Measurements from ENCODE around the gene CARHSP1.

DNA sequence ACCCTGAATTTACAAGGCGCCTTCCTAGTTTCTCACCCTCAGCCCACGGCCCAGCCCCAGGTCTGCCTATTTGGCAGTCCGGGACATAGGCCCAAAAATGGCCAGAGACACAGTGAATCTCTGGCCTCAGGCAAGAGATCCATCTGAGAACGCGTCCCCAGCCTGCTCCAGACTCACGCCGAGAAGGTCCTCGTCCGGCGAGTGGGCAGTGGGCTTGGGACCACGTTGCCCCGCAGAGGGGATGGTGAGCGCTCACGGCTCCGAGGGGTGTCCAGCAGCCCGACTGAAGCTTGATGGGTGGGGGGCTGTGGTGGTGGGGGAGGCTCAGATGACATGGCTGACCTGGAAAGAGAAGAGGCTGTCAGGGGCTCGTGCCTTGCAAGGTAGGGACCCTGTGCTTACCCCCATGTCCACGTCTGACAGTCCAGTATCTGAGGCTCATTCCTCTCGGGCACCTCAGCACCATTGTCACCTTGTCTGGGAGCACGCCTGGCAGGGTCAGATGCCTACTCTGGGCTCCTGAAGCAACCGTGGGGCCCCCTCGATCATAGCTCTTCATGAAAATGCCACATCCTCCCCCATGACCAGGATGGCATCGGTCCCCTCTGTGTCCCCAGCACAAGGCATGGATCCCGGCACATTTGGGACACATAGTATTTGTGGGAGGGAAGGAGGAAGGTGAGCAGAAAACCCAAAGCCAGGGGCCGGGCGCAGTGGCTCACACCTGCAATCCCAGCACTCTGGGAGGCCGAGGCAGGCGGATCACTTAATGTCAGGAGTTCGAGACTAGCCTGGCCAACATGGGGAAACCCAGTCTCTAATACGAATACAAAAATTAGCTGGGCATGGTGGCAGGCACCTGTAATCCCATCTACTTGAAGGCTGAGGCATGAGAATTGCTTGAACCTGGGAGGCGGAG, 9.6 kb downstream of the CARHSP1 start:
- no peak for TF ChIP-seq EP300 (IDR thresholded peaks at IDR 0.05; ENCODE audit: borderline replicate concordance in 1 of 2, low read depth in 1 of 2, low read length in 1 of 2)
- no peak for TF ChIP-seq NFIC (IDR thresholded peaks at IDR 0.05; ENCODE audit: borderline replicate concordance)
- TF ChIP-seq CTCF (IDR thresholded peaks at IDR 0.05), result no peak
- no peak for TF ChIP-seq RAD21 (IDR thresholded peaks at IDR 0.05; ENCODE audit: low read length)
- TF ChIP-seq TAF1 (IDR thresholded peaks at IDR 0.05; ENCODE audit: borderline replicate concordance, low read depth, low read length), result no peak
- no peak for TF ChIP-seq RFX5 (IDR thresholded peaks at IDR 0.05; ENCODE audit: low read length)
- TF ChIP-seq FOXM1 (IDR thresholded peaks at IDR 0.05; ENCODE audit: low read depth), result no peak
- TF ChIP-seq MXI1 (IDR thresholded peaks at IDR 0.05; ENCODE audit: low read depth, low read length), result no peak
- TF ChIP-seq USF2 (IDR thresholded peaks at IDR 0.05; ENCODE audit: borderline replicate concordance, low read depth, low read length), result no peak
- TF ChIP-seq CHD2 (IDR thresholded peaks at IDR 0.05; ENCODE audit: low read length, partially characterized antibody), result no peak
- TF ChIP-seq REST (IDR thresholded peaks at IDR 0.05; ENCODE audit: low read depth, low read length), result no peak
- no peak for TF ChIP-seq YY1 (IDR thresholded peaks at IDR 0.05; ENCODE audit: low read depth)
- TF ChIP-seq SIN3A (IDR thresholded peaks at IDR 0.05; ENCODE audit: borderline replicate concordance, low read depth, low read length), result no peak
- no peak for TF ChIP-seq JUND (IDR thresholded peaks at IDR 0.05)

All from SK-N-SH (cell line).